Measurements from ENCODE around the gene DCAF8L1.
"Not testable (repeated sequence)": the region's sequence is repeated elsewhere in the genome, so short reads cannot be mapped to it uniquely, and the experiment has no call there.

Gene DCAF8L1
- total RNA-seq, result 0 reads per million in 2 donors

DNA sequence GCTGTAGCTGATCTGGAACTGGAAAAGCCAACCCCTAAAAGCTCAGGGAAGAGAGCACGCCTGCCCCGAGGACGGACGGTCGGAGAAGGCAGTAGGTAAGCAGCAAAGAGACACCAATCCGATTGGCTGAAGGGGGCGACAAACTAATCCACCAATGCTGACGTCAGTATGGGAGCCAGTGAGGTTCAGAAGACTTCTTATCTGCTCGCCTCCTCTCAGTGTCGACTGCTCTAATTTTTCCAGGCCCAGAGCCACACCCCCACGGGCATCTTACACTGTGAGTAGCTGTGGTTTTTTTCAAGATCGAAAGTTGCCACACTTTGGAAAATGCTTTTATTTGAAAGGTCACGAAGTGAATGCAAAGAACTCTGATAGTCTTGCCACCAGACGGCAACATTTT lies at the start of gene DCAF8L1:
TSS of gene DCAF8L1 (minus strand) at position 101 of the 400 bp plus-strand sequence. CDS start 115 bp downstream, outside the sequence.
- DNase-seq, result no peak

GRCh38 chrX:28022371-28022770 lies 41.1 kb upstream of the DCAF8L1 start:
- no peak for DNase-seq

DNA sequence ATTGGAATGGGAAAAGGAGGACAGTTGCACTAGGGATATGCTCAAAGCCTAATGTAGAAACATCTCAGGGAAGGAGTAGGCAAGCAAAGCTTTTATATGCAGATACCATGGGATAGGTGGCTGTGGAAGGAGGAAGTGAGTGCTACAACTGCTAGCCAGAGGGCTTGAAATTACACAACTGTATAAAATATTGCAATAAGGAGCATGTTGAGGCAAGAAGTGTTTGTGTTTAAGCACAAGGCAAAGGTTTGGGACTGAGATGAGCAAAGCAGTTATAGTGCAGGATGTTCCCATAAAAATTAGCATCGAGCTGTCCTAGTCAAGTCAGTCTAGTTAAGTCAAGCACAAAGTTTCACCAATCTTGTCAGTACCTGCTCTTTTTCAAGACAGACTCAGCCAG lies 35.6 kb upstream of the DCAF8L1 start:
- DNase-seq, result no peak

- DNase-seq, result no peak
Observed at GRCh38 chrX:28015993-28016392, 34.7 kb upstream of the DCAF8L1 start.

DNA sequence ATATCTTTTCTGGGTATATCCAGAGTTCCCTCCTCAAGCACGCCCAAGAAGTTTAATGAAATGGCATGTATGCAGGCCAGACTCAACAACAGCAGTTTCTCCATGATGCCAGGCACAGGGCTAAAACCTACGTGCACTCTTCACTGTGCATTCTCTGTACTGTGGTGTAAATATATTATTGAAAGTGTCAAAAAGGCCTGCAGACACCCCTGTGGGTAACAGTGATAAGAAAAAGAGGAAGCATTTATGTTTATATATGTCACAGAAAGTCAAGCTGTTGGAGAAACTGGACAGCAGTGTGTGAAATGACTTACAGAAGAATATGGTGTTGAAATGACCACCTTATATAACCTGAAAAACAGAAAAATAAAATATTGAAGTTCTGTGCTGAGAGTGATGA lies 29.6 kb upstream of the DCAF8L1 start:
- DNase-seq, result no peak

DNA sequence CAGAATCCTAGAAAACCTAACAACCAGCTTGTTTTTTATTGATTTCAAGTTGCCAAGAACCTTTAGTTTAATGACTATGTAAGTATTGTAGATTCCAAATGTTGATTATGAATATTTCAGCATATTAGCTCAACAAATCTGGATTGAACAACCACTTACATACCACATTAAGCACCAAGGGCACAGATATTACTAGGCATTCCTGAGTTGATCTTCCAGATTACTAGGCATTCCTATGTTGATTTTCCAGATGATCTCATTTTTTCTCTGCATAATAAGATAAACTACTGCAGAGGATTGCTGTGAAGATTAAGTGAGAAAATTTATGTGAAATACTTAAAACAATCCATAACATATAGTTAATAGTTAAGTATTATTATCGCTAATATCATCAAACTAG lies 17.4 kb upstream of the DCAF8L1 start:
- DNase-seq, result no peak

DNA sequence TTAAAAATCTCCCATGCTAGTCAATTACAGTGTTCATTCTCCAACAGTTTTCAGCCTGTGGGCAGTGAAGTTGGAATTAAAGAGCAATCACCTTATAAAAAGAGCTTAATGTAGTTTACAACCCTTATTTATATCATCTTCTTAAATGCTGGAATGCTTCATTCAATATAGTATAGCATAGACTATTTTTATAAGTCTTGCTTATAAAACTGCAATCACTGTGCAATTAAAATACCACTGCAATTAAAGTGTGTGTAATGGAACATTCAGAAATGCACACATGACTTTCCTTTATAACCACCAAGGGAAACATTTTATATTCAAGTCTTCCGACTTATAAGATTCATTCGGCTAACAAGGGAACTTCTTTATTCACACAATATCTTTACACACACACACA lies 16.4 kb upstream of the DCAF8L1 start:
- DNase-seq, result no peak

DNA sequence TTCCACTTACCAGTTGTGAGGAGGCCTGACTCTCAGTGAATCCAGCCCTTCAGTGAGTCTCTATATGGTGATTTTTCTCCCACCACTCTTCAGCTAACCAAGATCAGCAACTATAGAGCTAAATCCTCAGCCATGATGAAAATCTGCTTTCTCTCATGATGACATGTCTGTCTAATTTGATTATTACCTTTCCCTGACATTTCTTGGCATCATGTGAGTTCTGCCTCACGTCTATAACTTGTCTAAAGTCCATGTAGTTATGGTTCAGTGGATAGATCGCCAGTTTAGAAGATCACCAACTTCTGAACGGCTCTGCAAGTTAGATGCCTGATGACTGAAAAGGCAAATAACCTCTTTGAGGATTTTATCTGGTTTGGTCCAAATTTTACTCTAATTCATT lies 14.9 kb upstream of the DCAF8L1 start:
- DNase-seq, result no peak

DNA sequence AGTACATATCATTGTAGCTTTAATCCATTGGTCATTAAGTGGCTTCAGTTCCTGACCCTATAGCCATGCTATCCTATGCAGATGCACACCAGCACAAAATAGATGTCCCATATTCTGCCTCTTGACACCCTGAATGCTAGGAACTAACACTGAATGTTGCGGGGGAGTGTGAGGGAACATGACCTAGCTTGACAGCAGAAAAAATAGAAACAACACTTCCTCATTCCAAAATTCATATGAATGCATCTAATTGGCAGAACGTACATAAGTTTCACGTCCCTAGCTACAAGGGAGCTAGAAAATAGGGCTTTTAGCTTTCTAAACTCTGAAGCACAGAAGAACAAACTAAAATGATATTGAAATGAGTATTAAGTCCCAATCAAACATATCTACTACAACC lies 14.4 kb upstream of the DCAF8L1 start:
- DNase-seq, result no peak

- no peak for DNase-seq
Observed at GRCh38 chrX:27987862-27988646, 6.8 kb upstream of the DCAF8L1 start.

- DNase-seq, result not testable (repeated sequence)
Observed at GRCh38 chrX:27976934-27977333, 4.3 kb downstream of the DCAF8L1 start.

- no peak for DNase-seq
Observed at GRCh38 chrX:27976284-27976683, 5.0 kb downstream of the DCAF8L1 start.

- no peak for DNase-seq
Observed at GRCh38 chrX:27968878-27969277, 12.4 kb downstream of the DCAF8L1 start.

GRCh38 chrX:27968352-27968751 lies 12.9 kb downstream of the DCAF8L1 start:
- no peak for DNase-seq

DNA sequence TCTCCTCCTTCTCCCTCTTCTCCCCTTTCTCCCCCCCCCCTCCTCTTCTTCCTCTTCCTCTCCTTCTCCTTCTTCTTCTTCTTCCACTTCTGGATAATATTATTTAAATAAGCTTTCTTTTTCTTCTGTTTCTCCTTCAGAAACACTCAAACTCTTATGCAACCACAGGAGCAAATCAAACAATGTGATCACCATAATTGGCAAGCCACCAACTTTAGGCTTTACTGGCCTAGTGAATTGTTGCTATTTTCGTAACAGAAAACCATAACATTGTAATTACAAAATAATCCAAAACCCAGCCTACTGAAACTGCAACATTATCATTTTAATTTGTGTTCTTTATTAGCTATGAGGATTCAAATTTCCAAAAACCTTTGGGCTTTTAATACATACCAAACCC lies 14.3 kb downstream of the DCAF8L1 start:
- no peak for DNase-seq

DNA sequence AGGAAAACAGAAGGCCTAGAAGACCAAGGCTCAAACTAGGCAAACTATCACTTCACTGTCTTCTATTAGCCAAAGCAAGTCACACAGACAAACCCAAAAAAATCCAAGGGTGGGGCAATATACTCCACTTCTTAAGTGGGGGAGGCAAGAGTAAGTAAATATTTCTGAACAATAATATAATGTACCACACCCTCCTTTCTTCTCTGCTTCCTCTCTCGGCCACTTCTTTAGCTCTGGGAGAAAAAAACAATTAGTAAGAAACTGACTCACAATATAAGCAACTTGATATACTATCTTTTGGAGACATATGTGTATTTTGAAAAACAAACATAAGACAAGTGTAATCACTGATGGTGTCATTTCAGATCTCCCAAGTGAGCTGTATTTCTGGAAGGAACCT lies 14.8 kb downstream of the DCAF8L1 start:
- no peak for DNase-seq

DNA sequence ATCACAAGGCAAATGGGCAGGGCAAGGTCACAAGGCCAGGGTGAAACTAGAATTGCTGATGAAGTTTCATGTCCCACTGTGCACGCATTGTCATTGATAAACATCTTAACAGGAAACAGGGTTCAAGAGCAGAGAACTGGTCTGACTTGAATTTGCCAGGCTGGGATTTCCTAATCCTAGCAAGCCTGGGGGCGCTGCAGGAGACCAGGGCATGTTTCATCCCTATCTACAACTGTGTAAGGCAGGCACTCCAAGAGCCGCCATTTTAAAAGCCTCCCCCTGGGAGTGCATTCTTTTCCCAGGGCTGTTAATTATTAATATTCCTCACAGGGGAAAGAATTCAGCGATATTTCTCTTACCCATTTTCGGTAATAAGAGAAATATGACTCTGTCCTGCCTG lies 15.9 kb downstream of the DCAF8L1 start:
- not testable (repeated sequence) for DNase-seq

DNA sequence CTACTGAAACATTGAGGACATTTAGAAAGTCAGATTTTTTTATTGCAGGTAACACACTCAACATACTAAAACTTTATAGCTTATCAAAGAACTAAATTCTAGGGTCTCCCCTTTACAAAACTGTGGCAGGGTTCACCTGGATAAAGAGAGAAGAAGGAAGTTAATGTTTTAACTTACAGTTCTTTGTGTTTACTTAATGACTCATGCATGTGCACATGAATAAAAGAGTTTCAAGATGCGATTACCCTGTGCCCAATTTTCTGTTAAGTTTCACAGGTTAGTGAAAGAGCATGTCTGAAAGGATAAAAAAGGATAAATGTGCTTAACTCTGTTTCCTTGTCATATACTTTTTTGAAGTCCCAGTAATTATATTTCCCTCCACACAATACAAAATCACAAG lies 16.8 kb downstream of the DCAF8L1 start:
- no peak for DNase-seq

DNA sequence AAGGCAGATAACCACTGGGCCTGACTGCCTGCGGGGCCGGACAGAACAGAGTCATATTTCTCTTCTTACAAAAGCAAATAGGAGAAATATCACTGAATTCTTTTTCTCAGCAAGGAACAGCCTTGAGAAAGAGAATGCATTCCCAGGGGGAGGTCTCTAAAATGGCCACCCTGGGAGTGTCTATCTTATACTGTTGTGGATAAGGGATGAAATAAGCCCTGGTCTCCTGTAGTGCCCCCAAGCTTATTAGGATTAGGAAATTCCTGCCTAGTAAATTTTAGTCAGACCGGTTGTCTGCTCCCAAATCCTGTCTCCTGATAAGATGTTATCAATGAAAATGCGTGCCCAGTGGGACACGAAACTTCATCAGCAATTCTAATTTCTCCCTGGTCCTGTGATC lies 20.8 kb downstream of the DCAF8L1 start:
- DNase-seq, result not testable (repeated sequence)

- no peak for DNase-seq
Observed at GRCh38 chrX:27953171-27953570, 28.1 kb downstream of the DCAF8L1 start.

DNA sequence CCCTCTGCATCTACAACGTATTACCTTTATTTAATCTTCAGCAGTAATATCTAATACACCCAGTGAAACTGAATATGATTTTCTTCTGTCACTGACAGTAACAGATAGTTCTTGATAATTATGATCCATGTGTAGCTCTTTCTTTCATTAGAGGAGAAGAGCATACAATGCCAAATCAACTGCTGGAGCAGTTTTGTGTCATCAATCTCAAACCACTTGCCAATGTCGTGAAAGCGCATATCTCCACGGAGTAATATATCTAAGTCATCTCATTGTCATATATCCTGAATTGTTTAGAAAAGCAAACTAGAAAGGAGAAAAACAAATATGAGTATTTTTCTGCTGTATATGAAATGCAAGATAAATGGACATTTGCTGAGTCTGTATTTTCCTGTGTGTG lies 47.9 kb downstream of the DCAF8L1 start:
- DNase-seq, result no peak

Data from activated gamma-delta T cell (primary cell).